Endothelial cell (in vitro differentiated cells): ENCODE results near the gene GPER1. TPM values are rescaled to one million over a fixed set of nuclear protein-coding genes. Genes with fewer than 3 reads are reported as not detected.
A peak's percentile ranks its signal among the peaks of the same experiment; 100 is the strongest.

Experiments used
- DNase-seq: peaks from one replicate; pipeline ENCODE4 v3.0.0; 2021; ENCODE audit warnings: low spot score
- H3K27ac Mint-ChIP-seq: one replicate; pipeline ENCODE4 v1.8.0; 2021; ENCODE audit warnings: mixed read lengths, inconsistent platforms; ENCODE audit not compliant: unreplicated experiment
- H3K27me3 Mint-ChIP-seq: one replicate; pipeline ENCODE4 v1.8.0; 2021; ENCODE audit warnings: mild to moderate bottlenecking, moderate library complexity, mixed read lengths, inconsistent platforms; ENCODE audit not compliant: unreplicated experiment
- H3K36me3 Mint-ChIP-seq: one replicate; pipeline ENCODE4 v1.8.0; 2021; ENCODE audit warnings: mild to moderate bottlenecking, low read depth, mixed read lengths, inconsistent platforms; ENCODE audit not compliant: unreplicated experiment
- H3K4me1 Mint-ChIP-seq: one replicate; pipeline ENCODE4 v1.8.0; 2021; ENCODE audit warnings: mild to moderate bottlenecking, mixed read lengths, inconsistent platforms; ENCODE audit not compliant: unreplicated experiment
- H3K4me3 Mint-ChIP-seq: one replicate; pipeline ENCODE4 v1.8.0; 2021; ENCODE audit warnings: mild to moderate bottlenecking, mixed read lengths, inconsistent platforms; ENCODE audit not compliant: unreplicated experiment
- H3K9me3 Mint-ChIP-seq: one replicate; pipeline ENCODE4 v1.8.0; 2021; ENCODE audit warnings: mixed read lengths, inconsistent platforms; ENCODE audit not compliant: unreplicated experiment
- total RNA-seq: library from RNA; stranded (reverse); fragmentation: NEBNext Ultra II Directional; extraction: Animal tissue kit (Norgen Biotek cat#: 25700); gene quantifications from one replicate; pipeline ENCODE4 v1.2.1, GENCODE V29; 2021; ENCODE audit not compliant: unreplicated experiment
- TF ChIP-seq, protein P1 (sequence below): fragments of 200-600 bp; sonication (generic); IDR thresholded peaks from one replicate; pipeline ENCODE4 v1.5.0; 2021; ENCODE audit warnings: antibody characterized with exemption; ENCODE audit not compliant: unreplicated experiment

Gene GPER1
- total RNA-seq, 1 donor from 2014 or later: 0.72 TPM

DNA sequence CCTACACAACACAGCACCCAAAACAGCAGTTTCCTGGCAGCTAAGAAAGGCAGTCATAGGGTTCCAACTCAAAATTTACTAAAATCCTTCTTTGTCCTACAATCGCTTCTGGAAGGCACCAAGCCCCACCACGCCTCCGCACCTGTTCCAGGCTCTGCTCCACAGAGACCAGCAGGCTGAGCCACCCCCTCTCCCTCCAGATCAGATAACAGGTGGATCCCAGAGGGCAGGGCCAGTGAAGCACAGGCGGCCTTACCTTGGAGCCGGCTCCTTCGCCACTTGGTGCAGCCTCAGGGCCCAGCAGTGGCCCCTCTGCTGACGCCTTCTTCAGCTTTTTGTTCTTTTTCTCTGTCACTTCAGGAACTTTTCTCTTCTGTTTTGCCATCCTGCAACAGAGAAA lies 39.1 kb downstream of the GPER1 start:
- TF ChIP-seq, protein P1, sequence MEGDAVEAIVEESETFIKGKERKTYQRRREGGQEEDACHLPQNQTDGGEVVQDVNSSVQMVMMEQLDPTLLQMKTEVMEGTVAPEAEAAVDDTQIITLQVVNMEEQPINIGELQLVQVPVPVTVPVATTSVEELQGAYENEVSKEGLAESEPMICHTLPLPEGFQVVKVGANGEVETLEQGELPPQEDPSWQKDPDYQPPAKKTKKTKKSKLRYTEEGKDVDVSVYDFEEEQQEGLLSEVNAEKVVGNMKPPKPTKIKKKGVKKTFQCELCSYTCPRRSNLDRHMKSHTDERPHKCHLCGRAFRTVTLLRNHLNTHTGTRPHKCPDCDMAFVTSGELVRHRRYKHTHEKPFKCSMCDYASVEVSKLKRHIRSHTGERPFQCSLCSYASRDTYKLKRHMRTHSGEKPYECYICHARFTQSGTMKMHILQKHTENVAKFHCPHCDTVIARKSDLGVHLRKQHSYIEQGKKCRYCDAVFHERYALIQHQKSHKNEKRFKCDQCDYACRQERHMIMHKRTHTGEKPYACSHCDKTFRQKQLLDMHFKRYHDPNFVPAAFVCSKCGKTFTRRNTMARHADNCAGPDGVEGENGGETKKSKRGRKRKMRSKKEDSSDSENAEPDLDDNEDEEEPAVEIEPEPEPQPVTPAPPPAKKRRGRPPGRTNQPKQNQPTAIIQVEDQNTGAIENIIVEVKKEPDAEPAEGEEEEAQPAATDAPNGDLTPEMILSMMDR: no peak
- no peaks in the 10 kb centered on the region for H3K4me1 Mint-ChIP-seq
- H3K27ac Mint-ChIP-seq: no peak overlapping the region
- no peaks in the 10 kb centered on the region for H3K27me3 Mint-ChIP-seq
- no peak overlapping the region for H3K4me3 Mint-ChIP-seq
- H3K36me3 Mint-ChIP-seq: peaks cover 10% of the 10 kb centered on the region
- H3K9me3 Mint-ChIP-seq: no peaks in the 10 kb centered on the region
- DNase-seq: no peak

DNA sequence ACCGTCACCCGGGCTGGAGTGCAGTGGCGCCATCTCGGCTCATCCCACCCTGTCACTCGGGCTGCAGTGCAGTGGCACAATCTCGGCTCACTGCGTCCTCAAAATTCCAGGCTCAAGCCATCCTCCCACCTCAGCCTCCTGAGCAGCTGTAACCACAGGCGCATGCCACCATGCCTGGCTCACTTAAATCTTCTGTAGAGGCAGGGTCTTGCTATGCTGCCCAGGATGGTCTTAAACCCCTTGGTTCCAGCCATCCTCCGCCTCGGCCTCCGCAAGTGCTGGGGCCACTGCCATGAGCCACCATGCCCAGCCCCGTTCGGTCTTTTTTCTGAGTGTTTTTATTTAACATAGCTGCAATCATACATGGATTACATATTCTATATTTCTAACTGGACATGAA lies 41.5 kb downstream of the GPER1 start:
- Mint-ChIP-seq H3K4me1 (no peaks in the 10 kb centered on the region), H3K27ac (no peak overlapping the region), H3K27me3 (no peaks in the 10 kb centered on the region), H3K4me3 (peak overlapping the region; percentile 37), H3K36me3 (peaks cover 17% of the 10 kb centered on the region), H3K9me3 (no peaks in the 10 kb centered on the region)
- TF ChIP-seq, protein P1: no peak
- DNase-seq: no peak

DNA sequence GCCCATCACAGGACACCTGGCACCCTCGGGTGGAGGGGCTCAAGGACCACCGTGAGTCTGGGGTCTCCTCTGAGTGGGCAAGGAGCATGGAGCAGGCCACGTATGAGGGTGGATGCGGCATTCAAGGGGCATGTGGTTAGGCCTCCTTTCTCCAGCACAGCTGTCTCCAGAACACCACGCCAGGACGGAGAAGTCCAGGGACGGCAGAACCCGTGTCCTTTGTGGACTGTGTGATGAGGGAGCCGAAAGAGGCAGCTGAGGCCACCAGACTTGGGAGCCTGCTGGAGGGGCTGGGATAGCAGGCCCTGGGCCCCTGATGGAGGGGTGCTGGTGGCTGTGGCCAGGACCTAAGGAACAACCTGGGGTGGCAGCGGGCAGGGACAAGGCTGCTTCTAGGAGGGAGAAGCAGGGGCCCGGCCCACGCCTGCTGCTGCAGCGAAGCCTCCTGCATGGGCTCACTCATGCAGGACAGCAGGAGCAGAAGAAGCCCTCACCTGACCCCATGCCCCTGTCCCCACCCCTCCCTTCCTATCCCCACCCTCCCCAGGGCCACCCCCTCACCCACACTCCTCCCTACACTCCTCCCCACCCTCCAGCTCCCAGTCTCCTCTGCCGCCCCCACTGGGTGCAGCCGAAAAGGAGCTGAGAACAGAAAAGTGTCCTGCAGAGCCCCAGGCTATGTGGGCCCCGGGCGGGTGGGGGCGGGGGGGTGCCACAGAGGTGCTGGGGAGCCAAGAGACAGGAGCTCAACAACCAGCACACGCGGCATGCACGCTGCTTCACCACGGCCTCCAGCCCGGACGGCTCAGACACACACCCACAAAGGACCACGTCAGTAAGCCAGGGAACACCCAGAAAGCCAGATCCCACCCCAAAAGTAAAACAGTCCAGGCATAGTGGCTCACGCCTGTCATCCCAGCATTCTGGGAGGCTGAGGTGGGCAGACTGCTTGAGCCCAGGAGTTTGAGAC lies 42.4 kb downstream of the GPER1 start:
- Mint-ChIP-seq H3K27me3 (no peaks in the 10 kb centered on the region), H3K9me3 (no peaks in the 10 kb centered on the region), H3K4me1 (no peaks in the 10 kb centered on the region), H3K27ac (no peak overlapping the region), H3K4me3 (peak overlapping the region; percentile 37), H3K36me3 (peaks cover 21% of the 10 kb centered on the region)
- TF ChIP-seq, protein P1: no peak
- no peak for DNase-seq

DNA sequence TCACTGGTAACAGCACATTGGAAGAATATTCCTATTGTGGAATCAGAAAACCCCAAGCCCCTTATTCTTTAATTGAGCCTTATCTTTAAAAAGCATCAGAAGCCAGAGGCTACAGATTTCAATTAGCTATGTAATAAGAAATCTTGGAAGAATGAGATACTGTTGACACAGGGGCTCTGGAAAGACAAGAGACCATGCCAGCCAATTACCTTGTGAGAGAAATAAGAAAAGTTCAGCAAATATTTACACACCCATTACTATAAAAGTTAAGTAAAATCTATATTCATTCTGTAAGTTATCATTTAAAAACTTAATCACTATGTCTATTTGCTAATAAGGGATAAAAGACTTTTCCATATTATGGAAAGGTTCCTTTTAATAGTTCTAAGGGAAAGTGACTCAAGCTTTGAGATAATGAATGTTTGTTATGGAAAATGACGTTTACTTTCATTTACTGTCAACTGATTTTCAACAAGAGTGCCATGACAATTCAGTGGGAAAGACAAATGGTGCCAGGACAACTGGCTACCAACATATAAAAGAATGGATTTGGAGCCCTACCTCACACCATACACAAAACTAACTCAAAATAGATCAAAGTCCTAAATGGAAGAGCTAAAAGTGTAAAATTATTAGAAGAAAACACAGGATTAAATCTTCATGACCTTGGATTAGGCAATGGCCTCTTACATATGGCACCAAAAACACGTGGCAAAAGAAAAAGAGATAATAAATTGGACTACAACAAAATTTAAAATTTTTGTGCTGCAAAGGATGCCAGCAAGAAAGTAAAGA lies 43.8 kb downstream of the GPER1 start:
- TF ChIP-seq, protein P1: no peak
- peaks cover 21% of the 10 kb centered on the region for H3K36me3 Mint-ChIP-seq
- DNase-seq: no peak
- H3K4me1 Mint-ChIP-seq: peaks cover 1% of the 10 kb centered on the region
- no peak overlapping the region for H3K27ac Mint-ChIP-seq
- H3K27me3 Mint-ChIP-seq: peaks cover under 1% of the 10 kb centered on the region
- no peaks in the 10 kb centered on the region for H3K9me3 Mint-ChIP-seq
- no peak overlapping the region for H3K4me3 Mint-ChIP-seq
